Testis (tissue), 2 donors: ENCODE data around the gene ELMO1.

ENCODE experiments used
- POLR2A ChIP-seq: fragments of 450-650 bp; IDR thresholded peaks from one replicate; pipeline ENCODE4 v1.6.1; 2017; ENCODE audit warnings: antibody characterized with exemption, mild to moderate bottlenecking, moderate library complexity
- TF ChIP-seq, protein P1 (sequence below), 3 experiments: fragments of 450-650 bp in 2 of 3; fragments of 200-600 bp in 1 of 3; sonication (generic) in 1 of 3; IDR thresholded peaks; one replicate each; pipeline ENCODE4 v1.5.1; 2016 to 2019; ENCODE audit warnings: antibody characterized with exemption in 3 of 3, mild to moderate bottlenecking in 2 of 3, moderate library complexity in 1 of 3

- TF ChIP-seq, protein P1, sequence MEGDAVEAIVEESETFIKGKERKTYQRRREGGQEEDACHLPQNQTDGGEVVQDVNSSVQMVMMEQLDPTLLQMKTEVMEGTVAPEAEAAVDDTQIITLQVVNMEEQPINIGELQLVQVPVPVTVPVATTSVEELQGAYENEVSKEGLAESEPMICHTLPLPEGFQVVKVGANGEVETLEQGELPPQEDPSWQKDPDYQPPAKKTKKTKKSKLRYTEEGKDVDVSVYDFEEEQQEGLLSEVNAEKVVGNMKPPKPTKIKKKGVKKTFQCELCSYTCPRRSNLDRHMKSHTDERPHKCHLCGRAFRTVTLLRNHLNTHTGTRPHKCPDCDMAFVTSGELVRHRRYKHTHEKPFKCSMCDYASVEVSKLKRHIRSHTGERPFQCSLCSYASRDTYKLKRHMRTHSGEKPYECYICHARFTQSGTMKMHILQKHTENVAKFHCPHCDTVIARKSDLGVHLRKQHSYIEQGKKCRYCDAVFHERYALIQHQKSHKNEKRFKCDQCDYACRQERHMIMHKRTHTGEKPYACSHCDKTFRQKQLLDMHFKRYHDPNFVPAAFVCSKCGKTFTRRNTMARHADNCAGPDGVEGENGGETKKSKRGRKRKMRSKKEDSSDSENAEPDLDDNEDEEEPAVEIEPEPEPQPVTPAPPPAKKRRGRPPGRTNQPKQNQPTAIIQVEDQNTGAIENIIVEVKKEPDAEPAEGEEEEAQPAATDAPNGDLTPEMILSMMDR (IDR thresholded peaks at IDR 0.05) = no peak
- no peak for TF ChIP-seq POLR2A
Measured at GRCh38 chr7:37315772-37316715, 132.6 kb downstream of the ELMO1 start.
